ENCODE data around the gene GNLY.

GNLY gene

DNA sequence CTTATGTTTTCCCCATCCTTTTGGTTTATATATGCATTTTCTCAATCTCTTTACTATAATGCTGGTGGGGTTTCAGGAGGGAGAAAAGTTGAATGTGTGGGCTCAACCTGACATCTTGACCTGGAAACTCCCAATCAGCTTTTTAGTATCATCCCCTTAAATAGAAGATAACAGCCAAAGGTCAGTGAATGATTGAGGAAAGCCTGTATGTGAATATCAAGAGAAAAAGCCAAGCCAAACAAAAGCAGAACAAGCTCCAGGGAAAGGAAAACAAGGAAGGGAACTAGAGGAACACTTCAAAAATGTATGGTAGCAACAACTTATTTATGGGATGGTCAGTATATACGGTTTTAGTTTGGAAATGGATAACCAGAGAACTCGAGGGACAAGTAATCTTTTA lies 31.3 kb downstream of the GNLY start:
- DNase-seq (ENCODE audit: low read depth, low spot score) = no peak

- no peak for DNase-seq (ENCODE audit: low read depth, low spot score)
Measured at GRCh38 chr2:85727798-85728197, 33.6 kb downstream of the GNLY start.

DNA sequence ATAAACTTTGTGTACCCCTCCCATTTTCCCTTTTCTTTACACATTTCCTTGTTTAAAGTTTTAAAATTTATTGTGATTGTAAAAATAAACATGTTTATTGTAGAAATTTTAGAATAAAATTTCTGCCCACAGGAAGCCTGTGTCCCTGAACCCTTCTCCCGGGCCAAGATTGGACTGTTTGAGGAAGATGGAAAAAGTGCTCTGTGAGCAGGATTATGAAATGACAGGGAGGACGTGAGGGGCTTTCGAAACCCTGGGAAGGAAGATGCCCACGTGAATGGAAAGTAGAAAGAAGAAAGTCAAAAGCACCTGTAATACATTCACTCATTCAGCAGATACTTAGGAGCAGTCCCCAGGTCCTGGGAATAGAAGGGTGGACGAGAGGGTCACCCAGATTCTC lies 34.2 kb downstream of the GNLY start:
- no peak for DNase-seq (ENCODE audit: low read depth, low spot score)

- DNase-seq (ENCODE audit: low read depth, low spot score) = peak; percentile 52
Measured at GRCh38 chr2:85728883-85729824, 35.0 kb downstream of the GNLY start.

DNA sequence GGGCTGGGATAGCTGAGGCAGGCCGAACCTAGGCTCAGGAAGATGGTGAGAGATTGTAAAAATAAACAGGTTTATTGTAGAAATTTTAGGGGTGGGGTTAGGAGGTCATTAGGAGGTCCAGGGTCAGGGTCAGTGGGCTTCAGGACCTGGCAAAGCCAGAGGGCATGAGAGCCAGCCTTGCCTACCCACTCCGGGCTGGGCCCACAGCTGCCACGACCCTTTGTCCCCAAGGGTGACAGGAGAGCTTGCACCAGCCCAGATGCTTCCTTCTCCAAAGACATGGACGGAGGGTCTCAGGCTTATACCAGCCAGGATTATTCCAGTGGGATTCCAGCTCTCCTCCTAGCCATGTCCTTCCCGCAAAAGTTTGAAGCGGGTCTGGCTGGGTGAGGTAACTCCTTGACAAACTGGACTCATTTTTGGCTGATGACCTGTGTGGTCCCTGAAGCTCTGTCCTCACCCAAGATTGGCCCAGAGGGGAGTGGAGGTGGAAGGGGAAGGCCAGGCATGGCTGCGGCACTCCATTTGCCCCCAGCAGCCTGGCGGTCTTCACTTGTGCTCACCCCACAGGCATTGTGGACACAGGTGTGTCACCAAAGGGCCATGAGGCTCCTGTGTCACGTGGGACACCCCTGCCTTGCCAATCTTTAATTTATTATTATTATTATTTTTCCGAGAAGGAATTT lies 35.8 kb downstream of the GNLY start:
- no peak for DNase-seq (ENCODE audit: low read depth, low spot score)

DNA sequence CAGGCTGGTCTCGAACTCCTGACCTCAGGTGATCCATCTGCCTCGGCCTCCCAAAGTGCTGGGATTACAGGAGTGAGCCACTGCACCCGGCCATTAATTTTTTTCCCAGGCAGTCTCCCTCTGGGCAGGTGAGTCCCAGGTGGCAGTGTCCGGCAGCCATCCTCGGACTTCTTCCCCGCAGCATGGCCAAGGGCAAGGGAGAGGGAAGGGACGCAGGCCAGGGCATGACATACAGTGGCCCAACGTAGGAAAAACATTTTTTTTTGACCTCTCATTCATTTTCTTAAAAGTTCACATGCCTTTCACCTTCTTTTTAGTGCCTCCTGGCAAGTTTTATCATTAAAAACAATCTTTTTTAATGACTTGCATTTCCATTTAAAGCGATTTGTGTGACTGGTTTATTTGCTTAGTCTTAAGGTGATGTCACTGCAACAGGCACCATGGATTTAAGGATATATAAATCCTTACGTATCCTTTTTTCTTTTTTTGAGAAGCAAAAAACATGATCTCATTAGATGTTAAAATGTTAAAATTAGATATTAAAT lies 36.6 kb downstream of the GNLY start:
- no peak for DNase-seq (ENCODE audit: low read depth, low spot score)

- no peak for DNase-seq (ENCODE audit: low read depth, low spot score)
Measured at GRCh38 chr2:85731606-85732005, 37.4 kb downstream of the GNLY start.

GRCh38 chr2:85732467-85733120 lies 38.4 kb downstream of the GNLY start:
- no peak for DNase-seq (ENCODE audit: low read depth, low spot score)

GRCh38 chr2:85733121-85733960 lies 39.2 kb downstream of the GNLY start:
- no peak for DNase-seq (ENCODE audit: low read depth, low spot score)

GRCh38 chr2:85734015-85734414 lies 39.9 kb downstream of the GNLY start:
- no peak for DNase-seq (ENCODE audit: low read depth, low spot score)

- DNase-seq (ENCODE audit: low read depth, low spot score) = no peak
Measured at GRCh38 chr2:85734942-85735608, 40.9 kb downstream of the GNLY start.

GRCh38 chr2:85735691-85736090 lies 41.5 kb downstream of the GNLY start:
- DNase-seq (ENCODE audit: low read depth, low spot score) = no peak

GRCh38 chr2:85736456-85737355 lies 42.5 kb downstream of the GNLY start:
- no peak for DNase-seq (ENCODE audit: low read depth, low spot score)

- DNase-seq (ENCODE audit: low read depth, low spot score) = no peak
Measured at GRCh38 chr2:85737481-85737880, 43.3 kb downstream of the GNLY start.

- DNase-seq (ENCODE audit: low read depth, low spot score) = no peak
Measured at GRCh38 chr2:85737961-85738360, 43.8 kb downstream of the GNLY start.

DNA sequence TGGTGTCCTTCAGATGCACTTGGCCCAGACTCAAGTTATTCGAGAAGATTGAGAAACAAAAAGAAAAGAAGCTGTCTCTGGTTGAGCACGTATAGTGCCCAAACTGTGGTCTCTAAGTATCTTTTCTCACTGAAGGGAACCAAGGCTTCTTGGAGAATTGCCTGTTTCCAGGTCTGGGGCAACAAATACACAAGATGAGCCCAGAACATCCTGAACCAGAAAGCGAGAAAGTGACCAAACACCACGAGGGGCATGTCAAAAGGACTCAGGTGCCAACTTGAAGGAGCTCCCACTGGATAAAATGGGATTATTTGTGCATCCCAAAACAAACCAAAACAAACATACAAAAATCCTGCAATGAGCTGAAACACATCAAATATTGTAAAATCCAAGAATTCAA lies 46.0 kb downstream of the GNLY start:
- DNase-seq (ENCODE audit: low read depth, low spot score) = no peak

DNA sequence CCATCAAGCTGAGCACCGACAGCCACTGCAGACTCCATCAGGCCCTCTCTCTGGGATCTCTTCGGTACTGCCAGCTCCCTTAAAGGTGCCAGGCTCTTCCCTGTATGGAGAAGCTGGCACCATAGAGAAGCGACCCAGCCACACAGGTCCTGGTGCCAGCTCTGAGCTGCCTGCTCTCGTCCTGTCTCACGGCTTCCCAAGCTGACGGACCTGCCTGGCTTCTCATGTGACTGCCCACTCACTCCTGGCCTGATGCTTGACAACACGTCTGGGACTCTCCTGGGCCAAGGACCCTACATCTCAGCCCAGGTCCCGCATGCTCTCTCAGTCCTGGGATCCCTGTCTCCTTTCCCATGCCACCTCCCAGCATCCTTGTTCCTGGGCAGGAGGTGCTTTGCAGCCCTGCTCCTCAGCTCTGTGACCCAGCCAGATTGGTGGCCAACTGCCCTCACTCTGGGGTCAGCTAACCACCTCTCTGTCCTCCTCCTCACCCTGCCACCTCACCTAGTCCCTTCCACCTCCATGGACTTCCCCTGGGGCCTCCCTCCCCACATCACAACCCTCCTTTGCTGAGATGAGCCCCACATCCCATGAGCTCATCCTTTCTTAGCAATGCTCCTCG lies 47.2 kb downstream of the GNLY start:
- DNase-seq (ENCODE audit: low read depth, low spot score) = no peak

DNA sequence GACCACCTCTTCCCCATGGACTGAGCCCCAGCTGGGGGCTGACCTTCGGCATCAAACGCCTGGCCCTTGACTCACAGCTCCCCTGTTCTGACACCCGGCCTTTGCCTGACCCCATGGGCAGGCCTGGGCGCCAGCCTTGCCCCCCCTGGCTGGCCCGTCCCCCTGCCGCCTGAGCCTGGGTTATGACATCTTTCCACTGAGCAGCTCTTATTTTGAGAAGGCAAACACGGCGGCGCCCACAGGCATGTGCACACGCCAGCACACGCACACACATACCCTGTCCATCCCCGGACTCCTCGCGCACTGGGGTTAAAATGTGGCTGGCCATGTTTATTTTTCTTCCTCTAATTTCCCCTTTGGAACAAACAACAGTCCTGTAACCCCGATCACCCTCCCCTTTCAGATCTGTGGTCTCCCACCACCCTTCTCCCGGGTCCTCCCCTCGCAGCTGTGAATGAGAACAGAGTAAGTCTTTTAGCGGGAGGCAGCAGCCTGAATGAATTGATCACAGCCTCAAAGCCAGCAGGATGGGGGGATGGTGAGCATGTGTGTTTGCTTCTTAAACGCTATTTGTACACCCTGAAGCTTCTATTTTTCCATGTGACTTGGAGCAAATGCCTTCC lies 47.8 kb downstream of the GNLY start:
- peak; percentile 92 for DNase-seq (ENCODE audit: low read depth, low spot score)

All from brain pericyte (primary cell).